HepG2 (cell line): Measurements from ENCODE around the gene HOXD12. TPM values are rescaled to one million over a fixed set of nuclear protein-coding genes. Genes with fewer than 3 reads are reported as not detected.

Source experiments
- ATAC-seq: fragments of 200-7000 bp; cut with Tn5 transposase; 3 replicates; pipeline ENCODE4 v1.9.1; 2020; ENCODE audit warnings: mild to moderate bottlenecking, moderate library complexity
- BruUV-seq: library from RNA; stranded (reverse); fragments of 400-500 nt; replicated peaks from 2 replicates; lab custom pipeline; 2021; lab: Mats Ljungman, UMichigan
- CTCF ChIA-PET: fragments of 300-600 bp; formaldehyde crosslinking; extraction: SDS; loops from one replicate; lab custom pipeline; 2021; ENCODE audit warnings: low total read pairs, inconsistent platforms, low intra/inter-chr PET ratio; lab: Yijun Ruan, JAX
- POLR2A ChIA-PET: fragments of 350-600 bp; sonication (Branson Sonifier 250); formaldehyde crosslinking; loops from one replicate; lab custom pipeline; 2020; ENCODE audit warnings: antibody characterized with exemption, inconsistent platforms; lab: Yijun Ruan, JAX
- DNase-seq: peaks from one replicate; pipeline ENCODE4 v3.0.0-alpha.2; 2015; ENCODE audit warnings: low spot score
- FAIRE-seq: peaks from 3 replicates; lab custom pipeline; 2011; peaks lifted over from hg19 to GRCh38; lab: Jason Lieb, UNC
- H2AFZ ChIP-seq: one replicate; pipeline ENCODE4 v1.6.1; 2011; ENCODE audit warnings: low read length, inconsistent platforms
- H3K27ac ChIP-seq: fragments of 300-600 bp; 3 replicates; pipeline ENCODE4 v1.8.0; 2011; ENCODE audit warnings: mixed run types, mild to moderate bottlenecking, mixed read lengths, low read length, inconsistent platforms; ENCODE audit not compliant: insufficient read depth; ENCODE audit errors: extremely low read length
- H3K27me3 ChIP-seq, 2 experiments: fragments of 200-600 bp in 1 of 2; 2 replicates in 1 of 2; 3 replicates in 1 of 2; pipeline versions ENCODE4 v1.6.0 to v1.8.0; 2011; ENCODE audit warnings: low read length in 2 of 2, mild to moderate bottlenecking in 2 of 2, moderate library complexity in 2 of 2, inconsistent platforms in 1 of 2; ENCODE audit not compliant: insufficient read depth in 2 of 2, control insufficient read depth in 1 of 2
- H3K36me3 ChIP-seq, 2 experiments: fragments of 200-600 bp in 1 of 2; replicated peaks in 1 of 2; 2 replicates in 1 of 2; 3 replicates in 1 of 2; pipeline versions ENCODE4 v1.5.1 to v1.8.0; 2011; ENCODE audit warnings: low read length in 2 of 2, inconsistent platforms in 1 of 2; ENCODE audit not compliant: insufficient read depth in 2 of 2, control insufficient read depth in 1 of 2
- H3K4me1 ChIP-seq: 2 replicates; pipeline ENCODE4 v1.5.1; 2012; ENCODE audit warnings: low read length, inconsistent platforms; ENCODE audit not compliant: insufficient read depth
- H3K4me2 ChIP-seq: 2 replicates; pipeline ENCODE4 v1.6.0; 2011; ENCODE audit warnings: low read depth, low read length, inconsistent platforms
- H3K4me3 ChIP-seq, 3 experiments: fragments of 200-600 bp in 1 of 3; sonication (generic), shearing (Covaris generic) in 1 of 3; replicated peaks in 1 of 3; 2 replicates each; pipeline ENCODE4 v1.5.1; 2011 to 2016; ENCODE audit warnings: low read length in 3 of 3, inconsistent platforms in 2 of 3, low read depth in 2 of 3, mild to moderate bottlenecking in 2 of 3, control low read depth in 1 of 3, mixed read lengths in 1 of 3; ENCODE audit not compliant: insufficient read depth in 1 of 3
- H3K79me2 ChIP-seq: one replicate; pipeline ENCODE4 v1.6.1; 2011; ENCODE audit warnings: low read length, inconsistent platforms; ENCODE audit not compliant: insufficient read depth
- H3K9ac ChIP-seq: 2 replicates; pipeline ENCODE4 v1.6.0; 2011; ENCODE audit warnings: mild to moderate bottlenecking, low read depth, low read length, inconsistent platforms; ENCODE audit not compliant: insufficient read depth
- H3K9me3 ChIP-seq: 2 replicates; pipeline ENCODE4 v1.5.1; 2012; ENCODE audit warnings: mild to moderate bottlenecking, low read length
- H4K20me1 ChIP-seq: 2 replicates; pipeline ENCODE4 v1.6.0; 2011; ENCODE audit warnings: inconsistent platforms, mild to moderate bottlenecking, low read length, moderate library complexity; ENCODE audit not compliant: insufficient read depth
- NRL ChIP-seq: sonication (generic); formaldehyde crosslinking; IDR thresholded peaks from 2 replicates; pipeline ENCODE4 v1.5.0; 2020; ENCODE audit warnings: missing genetic modification reagents, mild to moderate bottlenecking, moderate library complexity, borderline replicate concordance
- PHF5A ChIP-seq: IDR thresholded peaks from one replicate; pipeline ENCODE4 v1.6.1; 2018; ENCODE audit warnings: low read depth, missing genetic modification reagents; ENCODE audit not compliant: unreplicated experiment
- SALL1 ChIP-seq: sonication (generic); formaldehyde crosslinking; IDR thresholded peaks from 2 replicates; pipeline ENCODE4 v1.8.0; 2022; ENCODE audit warnings: mild to moderate bottlenecking, missing genetic modification reagents
- ZFP1 ChIP-seq: IDR thresholded peaks from 2 replicates; pipeline ENCODE4 v1.6.1; 2016
- ZNF572 ChIP-seq: sonication (generic); formaldehyde crosslinking; IDR thresholded peaks from 2 replicates; pipeline ENCODE4 v1.5.1; 2020; ENCODE audit warnings: mild to moderate bottlenecking, missing genetic modification reagents
- WGBS: methylation state at CpG from one replicate; pipeline ENCODE4 v1.1.6; 2017; ENCODE audit warnings: low lambda C conversion rate; 5-methylcytosine and 5-hydroxymethylcytosine counted together
- in situ Hi-C: cut with HindIII; loops from 2 replicates; pipeline ENCODE4 v1.10.0; 2017; ENCODE audit warnings: low pct_unique_long_range_greater_than_20kb; ENCODE audit not compliant: extremely low pct_ligation_motif_present
- intact Hi-C: fragments of 100-400 bp; cut with micrococcal nuclease; formaldehyde crosslinking; loops from one replicate; pipeline ENCODE4 v1.10.0; 2022; ENCODE audit not compliant: unreplicated experiment
- polyA plus RNA-seq, 8 experiments: library from polyadenylated mRNA; depleted of rRNA in 3 of 8; stranded (reverse) in 7 of 8; unstranded in 1 of 8; fragments of >200 nt; fragmentation: Illumina TruSeq in 4 of 8; extraction: Trizol in 4 of 8; gene quantifications; 2 replicates each; pipeline versions ENCODE4 v1.2.1 to v1.2.3, GENCODE V29; 2011 to 2016; ENCODE audit warnings: low read depth in 4 of 8, missing spikeins in 1 of 8, mixed read lengths in 1 of 8; ENCODE audit not compliant: insufficient read depth in 1 of 8
- total RNA-seq, 5 experiments: library from RNA; depleted of rRNA; stranded (reverse); fragments of >200 nt; fragmentation: Illumina TruSeq; extraction: Trizol; gene quantifications; 2 replicates each; pipeline ENCODE4 v1.2.3, GENCODE V29; 2016; ENCODE audit warnings: low read depth in 1 of 5
- TF ChIP-seq, protein P1 (sequence below): sonication (generic); formaldehyde crosslinking; IDR thresholded peaks from 2 replicates; pipeline ENCODE4 v1.5.1; 2020; ENCODE audit warnings: mild to moderate bottlenecking, missing genetic modification reagents, moderate library complexity
- TF ChIP-seq, protein P2 (sequence below): sonication (generic); formaldehyde crosslinking; IDR thresholded peaks from 2 replicates; pipeline ENCODE4 v1.4.0; 2020; ENCODE audit warnings: missing genetic modification reagents

HOXD12 gene
- total and polyA plus RNA-seq, 2 of the 13 experiments (the other 11 are each of a cell fraction or from before 2014, with no cell fraction given), result not detected

DNA sequence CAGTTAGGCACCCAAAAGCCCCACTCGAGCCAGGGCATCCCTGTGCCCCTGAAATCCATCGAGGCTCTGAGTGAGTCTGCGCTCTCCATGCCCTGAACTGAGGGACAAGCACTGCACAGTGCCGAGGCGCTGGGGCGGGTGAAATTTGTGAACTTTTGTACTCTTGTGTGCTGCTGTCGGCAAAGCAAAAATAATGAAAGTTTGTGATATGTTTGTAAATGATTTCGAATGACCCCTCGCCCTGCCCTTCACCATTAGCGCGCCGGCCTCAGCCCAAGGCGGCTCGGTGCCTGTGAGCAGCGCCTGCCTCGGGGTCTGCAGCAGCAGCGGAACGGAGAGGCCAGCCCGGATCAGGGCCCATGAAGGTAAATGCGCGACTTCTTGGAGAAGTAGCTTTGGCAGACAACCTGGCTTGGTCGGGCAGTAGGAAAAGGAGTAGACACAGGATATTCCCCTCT lies 49.9 kb downstream of the HOXD12 start:
- H3K4me1 ChIP-seq, result peaks cover 21% of the 10 kb centered on the region
- in situ Hi-C loops, result no loop called here
- H3K4me3 ChIP-seq, result peak overlapping the region in 1 of 3 experiments; percentile 37; a peak in 1 of 6 replicates
- POLR2A ChIA-PET, result no interaction called here
- ATAC-seq, result peak; percentile 62
- intact Hi-C loops, result no loop called here
- H3K4me2 ChIP-seq, result peak overlapping the region; percentile 37
- WGBS, result 15% methylated on average over 22 of the region's 22 CpGs
- FAIRE-seq, result no peak
- BruUV-seq, result no TSS peak
- no peak overlapping the region for H2AFZ ChIP-seq
- H3K9ac ChIP-seq, result no peak overlapping the region
- peaks cover 19 to 91% of the 10 kb centered on the region in 2 experiments for H3K27me3 ChIP-seq
- CTCF ChIA-PET, result no interaction called here
- no peaks in the 10 kb centered on the region for H3K9me3 ChIP-seq
- no peak for DNase-seq
- no peaks in the 10 kb centered on the region for H3K79me2 ChIP-seq
- H4K20me1 ChIP-seq, result no peaks in the 10 kb centered on the region
- TF ChIP-seq NRL (CRISPR knock-in tag) (0 out of 2 replicates have a peak, but pooled peaks have one; percentile 20), SALL1 (CRISPR knock-in tag) (peak; percentile 10; the same call in 1 of the 2 replicates), ZFP1 (CRISPR knock-in tag) (no peak), ZNF572 (CRISPR knock-in tag) (0 out of 2 replicates have a peak, but pooled peaks have one; percentile 23), PHF5A (CRISPR knock-in tag) (no peak)
- TF ChIP-seq, protein P1, sequence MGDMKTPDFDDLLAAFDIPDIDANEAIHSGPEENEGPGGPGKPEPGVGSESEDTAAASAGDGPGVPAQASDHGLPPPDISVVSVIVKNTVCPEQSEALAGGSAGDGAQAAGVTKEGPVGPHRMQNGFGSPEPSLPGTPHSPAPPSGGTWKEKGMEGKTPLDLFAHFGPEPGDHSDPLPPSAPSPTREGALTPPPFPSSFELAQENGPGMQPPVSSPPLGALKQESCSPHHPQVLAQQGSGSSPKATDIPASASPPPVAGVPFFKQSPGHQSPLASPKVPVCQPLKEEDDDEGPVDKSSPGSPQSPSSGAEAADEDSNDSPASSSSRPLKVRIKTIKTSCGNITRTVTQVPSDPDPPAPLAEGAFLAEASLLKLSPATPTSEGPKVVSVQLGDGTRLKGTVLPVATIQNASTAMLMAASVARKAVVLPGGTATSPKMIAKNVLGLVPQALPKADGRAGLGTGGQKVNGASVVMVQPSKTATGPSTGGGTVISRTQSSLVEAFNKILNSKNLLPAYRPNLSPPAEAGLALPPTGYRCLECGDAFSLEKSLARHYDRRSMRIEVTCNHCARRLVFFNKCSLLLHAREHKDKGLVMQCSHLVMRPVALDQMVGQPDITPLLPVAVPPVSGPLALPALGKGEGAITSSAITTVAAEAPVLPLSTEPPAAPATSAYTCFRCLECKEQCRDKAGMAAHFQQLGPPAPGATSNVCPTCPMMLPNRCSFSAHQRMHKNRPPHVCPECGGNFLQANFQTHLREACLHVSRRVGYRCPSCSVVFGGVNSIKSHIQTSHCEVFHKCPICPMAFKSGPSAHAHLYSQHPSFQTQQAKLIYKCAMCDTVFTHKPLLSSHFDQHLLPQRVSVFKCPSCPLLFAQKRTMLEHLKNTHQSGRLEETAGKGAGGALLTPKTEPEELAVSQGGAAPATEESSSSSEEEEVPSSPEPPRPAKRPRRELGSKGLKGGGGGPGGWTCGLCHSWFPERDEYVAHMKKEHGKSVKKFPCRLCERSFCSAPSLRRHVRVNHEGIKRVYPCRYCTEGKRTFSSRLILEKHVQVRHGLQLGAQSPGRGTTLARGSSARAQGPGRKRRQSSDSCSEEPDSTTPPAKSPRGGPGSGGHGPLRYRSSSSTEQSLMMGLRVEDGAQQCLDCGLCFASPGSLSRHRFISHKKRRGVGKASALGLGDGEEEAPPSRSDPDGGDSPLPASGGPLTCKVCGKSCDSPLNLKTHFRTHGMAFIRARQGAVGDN, result peak; percentile 56
- TF ChIP-seq, protein P2, sequence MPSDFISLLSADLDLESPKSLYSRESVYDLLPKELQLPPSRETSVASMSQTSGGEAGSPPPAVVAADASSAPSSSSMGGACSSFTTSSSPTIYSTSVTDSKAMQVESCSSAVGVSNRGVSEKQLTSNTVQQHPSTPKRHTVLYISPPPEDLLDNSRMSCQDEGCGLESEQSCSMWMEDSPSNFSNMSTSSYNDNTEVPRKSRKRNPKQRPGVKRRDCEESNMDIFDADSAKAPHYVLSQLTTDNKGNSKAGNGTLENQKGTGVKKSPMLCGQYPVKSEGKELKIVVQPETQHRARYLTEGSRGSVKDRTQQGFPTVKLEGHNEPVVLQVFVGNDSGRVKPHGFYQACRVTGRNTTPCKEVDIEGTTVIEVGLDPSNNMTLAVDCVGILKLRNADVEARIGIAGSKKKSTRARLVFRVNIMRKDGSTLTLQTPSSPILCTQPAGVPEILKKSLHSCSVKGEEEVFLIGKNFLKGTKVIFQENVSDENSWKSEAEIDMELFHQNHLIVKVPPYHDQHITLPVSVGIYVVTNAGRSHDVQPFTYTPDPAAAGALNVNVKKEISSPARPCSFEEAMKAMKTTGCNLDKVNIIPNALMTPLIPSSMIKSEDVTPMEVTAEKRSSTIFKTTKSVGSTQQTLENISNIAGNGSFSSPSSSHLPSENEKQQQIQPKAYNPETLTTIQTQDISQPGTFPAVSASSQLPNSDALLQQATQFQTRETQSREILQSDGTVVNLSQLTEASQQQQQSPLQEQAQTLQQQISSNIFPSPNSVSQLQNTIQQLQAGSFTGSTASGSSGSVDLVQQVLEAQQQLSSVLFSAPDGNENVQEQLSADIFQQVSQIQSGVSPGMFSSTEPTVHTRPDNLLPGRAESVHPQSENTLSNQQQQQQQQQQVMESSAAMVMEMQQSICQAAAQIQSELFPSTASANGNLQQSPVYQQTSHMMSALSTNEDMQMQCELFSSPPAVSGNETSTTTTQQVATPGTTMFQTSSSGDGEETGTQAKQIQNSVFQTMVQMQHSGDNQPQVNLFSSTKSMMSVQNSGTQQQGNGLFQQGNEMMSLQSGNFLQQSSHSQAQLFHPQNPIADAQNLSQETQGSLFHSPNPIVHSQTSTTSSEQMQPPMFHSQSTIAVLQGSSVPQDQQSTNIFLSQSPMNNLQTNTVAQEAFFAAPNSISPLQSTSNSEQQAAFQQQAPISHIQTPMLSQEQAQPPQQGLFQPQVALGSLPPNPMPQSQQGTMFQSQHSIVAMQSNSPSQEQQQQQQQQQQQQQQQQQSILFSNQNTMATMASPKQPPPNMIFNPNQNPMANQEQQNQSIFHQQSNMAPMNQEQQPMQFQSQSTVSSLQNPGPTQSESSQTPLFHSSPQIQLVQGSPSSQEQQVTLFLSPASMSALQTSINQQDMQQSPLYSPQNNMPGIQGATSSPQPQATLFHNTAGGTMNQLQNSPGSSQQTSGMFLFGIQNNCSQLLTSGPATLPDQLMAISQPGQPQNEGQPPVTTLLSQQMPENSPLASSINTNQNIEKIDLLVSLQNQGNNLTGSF (CRISPR knock-in tag), result no peak
- no peaks in the 10 kb centered on the region for H3K36me3 ChIP-seq
- no peak overlapping the region for H3K27ac ChIP-seq
